Measurements from ENCODE around the gene NPDC1.
A peak's percentile ranks its signal among the peaks of the same experiment; 100 is the strongest.
"Not testable (repeated sequence)": the region's sequence is repeated elsewhere in the genome, so short reads cannot be mapped to it uniquely, and the experiment has no call there.

The NPDC1 gene

DNA sequence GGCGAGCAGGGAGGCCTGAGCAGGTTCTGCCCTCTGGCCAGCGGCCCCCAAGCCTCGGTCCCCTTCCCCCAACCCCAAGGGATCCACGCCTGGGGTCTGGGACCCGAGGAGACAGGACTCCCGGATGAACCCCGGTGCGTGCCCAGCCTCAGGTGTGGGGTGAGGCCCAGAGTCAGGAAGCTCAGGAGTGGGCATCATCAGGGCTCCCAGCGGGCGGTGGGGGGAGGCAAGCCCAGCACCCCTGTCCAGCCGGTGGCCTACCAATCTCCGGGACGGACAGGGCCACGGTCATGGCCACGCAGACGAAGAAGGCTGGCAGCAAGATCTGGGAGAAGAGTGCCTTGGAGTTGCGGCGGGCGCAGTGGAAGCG lies 32.4 kb downstream of the NPDC1 start:
- DNase-seq (ENCODE audit: low read depth in 2 of 2, low spot score in 1 of 2), result no peak

- no peak for DNase-seq (ENCODE audit: low read depth in 2 of 2, low spot score in 1 of 2)
Observed at GRCh38 chr9:137012694-137013570, 33.0 kb downstream of the NPDC1 start.

GRCh38 chr9:137011907-137012675 lies 33.9 kb downstream of the NPDC1 start:
- no peak for DNase-seq (ENCODE audit: low read depth in 2 of 2, low spot score in 1 of 2)

DNA sequence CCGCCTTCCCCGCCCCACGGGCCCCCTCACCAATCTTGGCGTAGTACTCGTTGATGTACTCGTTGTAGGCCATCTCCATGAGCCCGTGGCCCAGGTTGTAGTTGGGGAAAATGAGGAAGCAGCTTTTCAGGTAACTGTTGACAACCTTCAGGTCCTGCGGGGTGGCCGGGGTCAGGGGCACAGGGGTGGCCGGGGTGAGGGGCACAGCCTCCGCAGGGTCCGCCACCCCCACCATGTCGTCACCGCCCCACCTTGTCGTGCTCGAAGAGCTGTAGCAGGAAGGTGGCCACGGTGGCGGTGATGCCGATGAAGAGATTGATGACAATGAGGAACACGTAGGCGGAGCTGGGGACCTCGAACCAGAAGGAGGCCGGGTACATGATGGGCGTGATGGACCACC lies 34.8 kb downstream of the NPDC1 start:
- DNase-seq (ENCODE audit: low read depth in 2 of 2, low spot score in 1 of 2), result no peak

DNA sequence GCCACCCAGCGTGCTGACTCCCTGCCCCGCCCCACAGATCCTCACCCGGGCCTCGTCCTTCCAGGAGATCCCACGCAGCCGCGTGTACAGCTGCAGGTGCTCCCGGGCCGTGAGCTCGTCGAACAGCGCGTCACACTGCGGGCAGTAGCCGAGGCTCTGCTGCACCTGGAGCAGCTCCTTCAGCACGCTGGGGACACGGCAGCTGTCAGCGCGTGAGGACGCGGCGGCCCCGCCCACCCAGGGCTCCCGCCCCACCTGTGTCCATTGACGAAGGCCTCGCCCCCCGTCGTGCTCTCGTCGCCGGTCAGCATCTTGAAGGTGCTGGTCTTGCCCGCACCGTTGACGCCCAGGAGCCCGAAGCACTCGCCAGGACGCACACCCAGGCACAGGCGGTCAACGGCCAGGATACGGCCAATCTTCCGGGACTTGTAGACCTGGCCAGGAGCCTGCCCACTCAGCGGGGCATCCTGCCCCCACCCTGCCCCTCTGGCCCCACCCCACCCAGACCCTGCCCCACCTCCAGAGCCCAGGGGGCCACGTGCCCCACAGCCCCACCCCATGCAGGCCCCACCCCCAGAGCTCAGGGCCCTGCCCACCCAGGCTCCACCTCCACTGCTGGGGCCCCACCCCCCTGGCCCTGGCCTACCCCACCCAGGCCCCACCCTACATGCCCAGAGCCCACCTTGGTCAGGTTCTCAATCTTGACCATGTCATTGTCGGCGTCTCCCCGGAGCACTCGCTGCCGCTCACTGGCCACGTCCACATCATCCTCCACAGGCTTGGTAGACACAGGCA lies 35.8 kb downstream of the NPDC1 start:
- DNase-seq (ENCODE audit: low read depth in 2 of 2, low spot score in 1 of 2), result no peak

DNA sequence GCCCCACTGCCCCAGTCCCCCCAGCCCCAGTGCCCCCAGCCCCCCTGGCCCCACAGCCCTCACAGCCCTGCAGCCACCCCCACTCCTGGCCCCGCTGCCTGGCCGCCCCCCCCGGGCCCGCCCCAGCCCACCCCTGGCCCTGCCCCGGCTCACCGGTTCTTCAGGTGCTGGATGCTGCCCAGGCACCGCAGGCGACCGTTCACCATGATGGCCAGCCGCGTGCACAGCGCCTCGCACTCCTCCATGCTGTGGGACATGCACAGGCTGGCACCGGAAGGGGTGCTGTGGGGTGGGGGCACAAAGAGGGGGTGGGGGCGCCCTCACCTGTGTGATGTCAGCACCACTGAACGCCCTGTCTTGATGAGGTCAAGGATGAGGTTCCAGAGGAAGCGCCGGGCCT lies 36.8 kb downstream of the NPDC1 start:
- DNase-seq (ENCODE audit: low read depth in 2 of 2, low spot score in 1 of 2), result no peak

DNA sequence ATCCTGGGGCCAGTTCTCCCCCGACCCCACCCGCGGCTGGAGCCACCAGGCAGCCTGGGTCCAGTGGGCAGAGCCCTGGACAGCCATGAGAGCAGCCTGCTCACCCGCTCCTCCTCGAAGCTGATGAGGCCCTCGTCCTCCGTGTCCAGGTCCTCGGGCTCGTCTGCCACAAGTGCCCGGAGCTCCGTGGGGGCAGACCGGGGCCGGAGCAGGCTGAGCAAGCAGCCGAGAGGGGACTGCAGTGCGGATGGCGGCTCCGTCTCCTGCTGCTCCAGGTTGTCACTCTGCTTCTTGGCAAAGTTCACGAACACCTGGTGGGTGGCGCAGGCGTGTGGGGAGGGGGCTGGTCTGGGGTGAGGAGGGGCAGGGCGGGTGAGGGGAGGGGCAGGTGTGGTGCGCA lies 37.7 kb downstream of the NPDC1 start:
- DNase-seq (ENCODE audit: low read depth in 2 of 2, low spot score in 1 of 2), result no peak

GRCh38 chr9:137007816-137008270 lies 38.1 kb downstream of the NPDC1 start:
- no peak for DNase-seq (ENCODE audit: low read depth in 2 of 2, low spot score in 1 of 2)

DNA sequence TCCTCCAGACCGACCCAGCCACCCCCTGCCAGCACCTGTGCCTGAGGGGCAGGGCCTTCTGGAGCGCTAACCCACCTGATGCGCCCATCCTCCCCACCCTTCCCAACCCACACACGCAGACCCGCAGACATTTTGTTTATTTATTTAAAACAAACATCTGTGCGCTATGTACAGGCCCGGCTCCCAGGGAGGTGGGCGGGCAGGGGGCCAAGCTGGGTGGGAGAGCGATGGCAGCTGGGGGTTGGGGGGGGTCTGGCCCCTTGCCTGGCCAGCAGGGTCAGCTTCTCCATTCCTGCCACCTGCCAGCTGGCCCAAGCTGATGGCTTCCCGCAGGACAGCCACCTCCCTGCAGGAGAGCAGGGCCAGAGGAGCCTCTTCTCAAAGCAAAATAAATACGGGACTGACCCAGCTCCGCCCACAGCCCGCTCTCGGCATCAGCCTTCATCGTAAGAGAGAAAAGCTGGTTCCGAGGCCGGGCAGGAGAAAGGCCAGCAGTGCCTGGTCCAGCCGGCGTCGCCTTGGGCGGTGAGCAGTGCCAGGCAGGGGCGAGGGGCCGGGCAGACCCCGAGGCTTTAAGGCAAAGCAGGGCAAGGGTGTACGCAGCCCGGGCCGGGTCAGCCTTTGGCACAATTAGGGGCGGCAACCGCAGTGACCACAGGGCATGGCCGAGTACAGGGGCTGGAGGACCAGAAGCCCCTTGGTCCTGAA lies 38.7 kb downstream of the NPDC1 start:
- no peak for DNase-seq (ENCODE audit: low read depth in 2 of 2, low spot score in 1 of 2)

- no peak for DNase-seq (ENCODE audit: low read depth in 2 of 2, low spot score in 1 of 2)
Observed at GRCh38 chr9:137006116-137007003, 39.6 kb downstream of the NPDC1 start.

DNA sequence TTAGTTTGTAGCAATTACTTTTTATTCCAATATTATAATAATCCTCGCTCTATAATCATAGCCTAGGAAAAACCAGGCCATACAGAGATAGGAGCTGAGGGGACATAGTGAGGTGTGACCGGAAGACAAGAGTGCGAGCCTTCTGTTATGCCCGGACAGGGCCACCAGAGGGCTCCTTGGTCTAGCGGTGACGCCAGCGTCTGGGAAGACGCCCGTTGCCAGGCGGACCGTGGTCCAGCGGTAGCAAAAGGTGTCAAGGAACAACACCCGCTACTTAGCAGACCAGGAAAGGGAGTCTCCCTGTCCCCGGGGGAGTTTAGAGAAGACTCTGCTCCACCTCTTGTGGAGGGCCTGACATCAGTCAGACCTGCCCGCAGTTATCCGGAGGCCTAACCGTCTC lies 41.7 kb downstream of the NPDC1 start:
- DNase-seq (ENCODE audit: low read depth in 2 of 2, low spot score in 1 of 2), result not testable (repeated sequence)

- DNase-seq (ENCODE audit: low read depth in 2 of 2, low spot score in 1 of 2), result no peak
Observed at GRCh38 chr9:137002646-137003041, 43.3 kb downstream of the NPDC1 start.

DNA sequence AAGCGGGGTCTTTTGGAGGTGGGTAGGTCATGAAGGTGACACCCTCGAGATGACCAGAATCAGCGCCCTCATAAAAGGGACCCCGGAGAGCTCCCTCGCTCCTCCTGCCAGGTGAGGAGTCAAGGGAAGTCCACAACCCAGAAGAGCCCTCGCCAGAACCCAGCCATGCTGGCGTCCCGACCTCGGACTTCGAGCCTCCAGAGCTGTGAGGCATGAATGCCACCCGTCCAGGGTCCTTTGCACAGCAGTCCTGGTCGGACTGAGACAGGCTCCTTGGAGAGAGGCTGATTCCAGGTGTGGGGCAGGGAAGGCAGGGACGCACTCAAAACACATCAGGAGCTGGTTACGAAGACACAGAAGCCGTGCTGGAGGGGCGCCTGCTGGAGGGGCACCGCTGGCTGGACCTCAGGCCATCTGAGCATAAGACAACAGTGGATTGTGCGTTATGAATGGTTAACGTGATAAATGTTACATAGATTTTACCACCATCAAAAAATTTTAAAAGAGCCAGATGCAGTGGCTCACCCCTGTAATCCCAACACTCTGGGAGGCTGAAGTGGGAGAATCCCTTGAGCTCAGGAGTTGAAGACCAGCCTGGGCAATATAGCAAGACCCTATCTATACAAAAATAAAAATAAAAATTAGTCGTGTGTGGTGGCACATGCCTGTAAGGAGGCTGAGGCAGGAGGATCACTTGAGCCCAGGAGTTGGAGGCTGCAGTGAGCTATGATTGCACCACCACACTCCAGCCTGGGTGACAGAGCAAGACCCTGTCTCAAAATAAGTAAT lies 43.9 kb downstream of the NPDC1 start:
- no peak for DNase-seq (ENCODE audit: low read depth in 2 of 2, low spot score in 1 of 2)

- no peak for DNase-seq (ENCODE audit: low read depth in 2 of 2, low spot score in 1 of 2)
Observed at GRCh38 chr9:137000177-137000930, 45.6 kb downstream of the NPDC1 start.

DNA sequence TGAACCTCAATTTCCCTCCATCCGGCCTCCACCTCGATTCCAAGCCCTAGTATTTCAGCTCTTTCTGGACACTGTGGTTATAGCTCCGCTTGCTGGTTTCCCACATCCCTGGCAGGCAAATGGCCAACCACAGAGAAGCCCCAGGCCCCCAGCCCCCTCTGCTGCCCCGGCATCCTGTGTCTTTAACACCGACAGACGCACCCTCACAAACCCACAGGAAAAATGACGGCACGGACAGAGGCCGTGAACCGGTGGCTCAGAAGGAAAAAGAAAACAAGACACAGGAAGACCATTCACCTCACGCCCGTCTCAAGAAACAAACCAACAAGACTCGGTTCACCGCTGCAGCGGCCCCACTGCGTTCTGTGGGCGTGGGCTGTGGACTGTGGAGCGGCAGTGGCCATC lies 48.1 kb downstream of the NPDC1 start:
- DNase-seq (ENCODE audit: low read depth in 2 of 2, low spot score in 1 of 2), result no peak

DNA sequence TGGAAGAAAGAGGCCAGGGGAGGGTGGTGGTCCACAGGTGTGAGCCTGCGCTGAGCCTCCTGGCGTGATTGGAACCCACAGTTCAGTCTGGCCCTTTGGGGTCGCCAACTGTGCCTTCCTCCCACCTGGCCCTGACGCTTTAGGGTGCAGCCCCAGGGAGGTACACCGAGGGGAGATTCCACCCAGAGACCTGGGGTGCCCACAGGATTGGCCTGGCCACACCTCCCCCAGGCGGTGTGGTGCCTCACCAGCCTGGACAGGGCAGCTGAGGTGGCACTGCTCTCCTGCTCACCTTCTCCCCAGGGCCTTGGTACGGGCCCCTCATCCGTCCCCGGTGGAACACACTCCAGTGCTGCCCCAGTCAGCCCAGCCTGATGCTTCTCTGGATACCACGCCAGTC lies 48.6 kb downstream of the NPDC1 start:
- no peak for DNase-seq (ENCODE audit: low read depth in 2 of 2, low spot score in 1 of 2)

DNA sequence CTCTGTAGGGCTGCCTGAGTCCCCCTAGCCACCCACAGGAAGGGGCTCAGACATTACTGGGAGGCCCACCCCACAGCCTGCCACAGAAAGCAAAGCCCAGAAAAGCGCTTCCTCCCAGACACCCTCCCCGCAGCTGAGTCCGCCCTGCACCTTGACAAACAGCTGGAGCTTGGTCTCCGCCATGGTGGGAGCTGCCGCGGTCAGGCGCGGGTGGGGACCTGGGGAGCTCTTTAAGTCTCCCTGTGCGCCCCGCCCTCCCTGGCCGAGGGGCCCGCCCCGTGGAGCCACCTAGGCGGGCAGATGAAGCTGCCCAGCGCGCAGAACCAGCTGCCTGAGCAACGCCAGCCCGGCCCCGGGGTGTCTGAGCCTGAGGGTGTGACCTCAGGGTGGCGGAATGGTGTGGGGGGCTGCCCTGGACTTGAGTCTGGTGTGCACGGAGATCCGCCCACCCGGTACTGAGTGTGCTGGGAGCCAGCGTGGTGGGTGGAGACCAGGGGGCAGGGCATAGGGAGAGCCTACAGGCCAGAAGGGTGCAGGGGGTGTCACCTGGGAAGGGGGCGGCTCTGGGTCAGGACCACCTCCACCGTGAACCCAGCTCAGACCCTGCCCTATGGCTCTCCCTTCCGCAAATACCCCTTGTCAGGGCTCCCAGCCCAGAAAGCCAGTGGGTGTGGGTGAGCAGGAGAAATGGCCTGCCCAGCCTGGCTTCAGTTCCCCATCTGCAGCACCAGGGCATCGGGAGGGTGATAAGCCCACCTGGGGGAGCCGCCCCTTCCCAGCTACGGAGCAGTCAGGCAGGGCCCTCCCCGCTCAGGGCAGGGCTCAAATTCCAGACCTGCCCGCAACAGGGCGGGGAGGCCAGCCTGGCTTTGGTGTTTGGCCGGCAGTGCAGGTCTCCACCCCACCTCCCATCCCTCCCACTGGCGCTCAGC lies 49.4 kb downstream of the NPDC1 start, which contains the start of gene CLIC3:
TSS of gene CLIC3 (minus strand) at position 208 of the 932 bp plus-strand sequence. CDS start at position 183, 25 bp downstream.
- peak in 1 of 2 donors; percentile 42 for DNase-seq (ENCODE audit: low read depth in 2 of 2, low spot score in 1 of 2)

Data from stimulated activated CD8-positive, alpha-beta memory T cell treated with anti-CD3 and anti-CD28 coated beads, Interleukin-4, amount 100 ng/mL, for 4 hours (primary cell).